Gastrocnemius medialis (tissue), 4 donors: ENCODE results near the gene TBC1D32.

ENCODE experiments used
- CTCF ChIP-seq, 5 experiments: fragments of 450-650 bp in 3 of 5; fragments of 200-600 bp in 2 of 5; sonication (generic) in 2 of 5; IDR thresholded peaks in 4 of 5; conservative IDR thresholded peaks in 1 of 5; 1 replicate in 4 of 5; 2 replicates in 1 of 5; pipeline ENCODE4 v1.5.1; 2016 to 2019; ENCODE audit warnings: antibody characterized with exemption in 5 of 5, mild to moderate bottlenecking in 3 of 5, moderate library complexity in 3 of 5
- POLR2A ChIP-seq, 2 donors: fragments of 450-650 bp; IDR thresholded peaks; one replicate each; pipeline ENCODE4 v1.6.1; 2017; ENCODE audit warnings: antibody characterized with exemption in 2 of 2, mild to moderate bottlenecking in 2 of 2, moderate library complexity in 2 of 2

DNA sequence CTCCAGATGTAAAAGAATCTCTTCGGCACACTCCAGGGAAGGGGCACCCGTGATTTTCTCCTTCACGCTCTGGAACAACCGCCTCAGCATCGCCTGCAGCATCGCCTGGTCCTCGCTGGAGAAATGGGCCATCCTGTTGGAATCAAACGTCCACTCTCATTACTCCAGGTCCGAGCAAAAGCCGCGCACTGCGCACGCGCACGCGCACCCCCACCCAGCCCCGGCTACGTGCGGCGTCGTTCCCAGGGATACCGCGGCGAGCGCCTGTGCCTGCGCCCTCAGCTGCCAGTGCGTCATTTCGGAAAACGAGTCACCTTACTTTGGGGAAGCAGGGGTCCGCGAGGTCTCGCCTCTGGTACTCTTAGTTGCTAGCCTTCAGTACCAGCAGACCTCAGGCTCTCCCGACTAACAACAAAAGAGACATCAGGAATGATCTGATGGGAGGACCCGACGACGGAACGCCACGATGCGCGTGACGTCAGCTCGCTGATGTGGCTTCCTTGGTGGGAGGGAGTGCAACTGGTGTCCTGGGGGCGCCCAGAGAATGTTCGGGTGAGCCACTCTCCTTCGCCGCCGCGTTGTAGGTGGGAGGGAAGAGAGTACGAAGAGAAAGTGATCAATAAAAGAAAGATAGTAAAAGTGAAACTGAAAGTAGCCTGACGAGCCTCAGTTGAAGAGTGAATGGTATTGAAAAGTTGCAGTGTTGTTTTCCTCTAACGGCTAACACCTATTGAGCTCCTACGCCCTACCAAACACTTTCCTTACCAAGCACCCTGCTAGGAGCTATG is at the start of gene TBC1D32:
- no peak for TF ChIP-seq CTCF (IDR thresholded peaks at IDR 0.05 in 4 of 5, conservative IDR thresholded peaks at IDR 0.05 in 1 of 5)
- peak; percentile 20 to 32 for TF ChIP-seq POLR2A (IDR thresholded peaks at IDR 0.05)
